Raji (cell line): ENCODE data around the gene TPD52L2.

ENCODE experiments used
- POLR2A ChIP-seq: IDR thresholded peaks from 2 replicates; pipeline ENCODE4 v1.6.1; 2011; ENCODE audit warnings: low read depth, low read length, control low read depth; ENCODE audit not compliant: insufficient read depth

TPD52L2 gene

GRCh38 chr20:63882257-63883200 is 17.5 kb downstream of the TPD52L2 start:
- no peak for TF ChIP-seq POLR2A

GRCh38 chr20:63883201-63883593 is 18.1 kb downstream of the TPD52L2 start:
- no peak for TF ChIP-seq POLR2A

- no peak for TF ChIP-seq POLR2A
Measured at GRCh38 chr20:63884506-63885263, 19.6 kb downstream of the TPD52L2 start.

- no peak for TF ChIP-seq POLR2A
Measured at GRCh38 chr20:63885264-63886053, 20.4 kb downstream of the TPD52L2 start.

GRCh38 chr20:63886054-63886419 is 21.0 kb downstream of the TPD52L2 start:
- TF ChIP-seq POLR2A: no peak

- TF ChIP-seq POLR2A: no peak
Measured at GRCh38 chr20:63886921-63887320, 21.9 kb downstream of the TPD52L2 start.

GRCh38 chr20:63889241-63890200 is 24.5 kb downstream of the TPD52L2 start:
- no peak for TF ChIP-seq POLR2A

- TF ChIP-seq POLR2A: no peak
Measured at GRCh38 chr20:63890201-63890576, 25.1 kb downstream of the TPD52L2 start.

- TF ChIP-seq POLR2A: no peak
Measured at GRCh38 chr20:63890616-63891015, 25.5 kb downstream of the TPD52L2 start.

- no peak for TF ChIP-seq POLR2A
Measured at GRCh38 chr20:63891061-63892002, 26.3 kb downstream of the TPD52L2 start.

GRCh38 chr20:63892402-63892801 is 27.3 kb downstream of the TPD52L2 start:
- no peak for TF ChIP-seq POLR2A

- TF ChIP-seq POLR2A: no peak
Measured at GRCh38 chr20:63893999-63894357, 28.9 kb downstream of the TPD52L2 start.

GRCh38 chr20:63894358-63895201 is 29.5 kb downstream of the TPD52L2 start, which contains the start of gene DNAJC5:
DNAJC5 (plus strand) TSS chr20:63895126; CDS start chr20:63928346, 33,220 bp downstream.
- TF ChIP-seq POLR2A: peak; percentile 65
